Adrenal gland (tissue), 12 donors: ENCODE data around the gene PAIP2B. TPM values are rescaled to one million over a fixed set of nuclear protein-coding genes. Genes with fewer than 3 reads are reported as not detected.

Source experiments
- DNase-seq, 7 donors: peaks; one replicate each; pipeline ENCODE4 v3.0.0-alpha.2; 2019 to 2020
- H3K27ac ChIP-seq, 5 donors: fragments of 200-600 bp; sonication (generic) in 4 of 5; 1 replicate in 3 of 5; 2 replicates in 2 of 5; pipeline versions ENCODE4 v1.5.1 to v1.8.0; 2016 to 2020; ENCODE audit warnings: mild to moderate bottlenecking in 1 of 5
- H3K27me3 ChIP-seq: fragments of 200-600 bp; 2 replicates; pipeline ENCODE4 v1.8.0; 2021
- H3K36me3 ChIP-seq, 2 donors: fragments of 200-600 bp; replicated peaks in 1 of 2; 1 replicate in 1 of 2; 2 replicates in 1 of 2; pipeline versions ENCODE4 v1.5.1 to v1.8.0; 2018 to 2022
- H3K4me1 ChIP-seq, 2 donors: fragments of 200-600 bp; replicated peaks in 1 of 2; 1 replicate in 1 of 2; 2 replicates in 1 of 2; pipeline versions ENCODE4 v1.5.1 to v1.8.0; 2018 to 2021
- H3K4me3 ChIP-seq, 4 donors: fragments of 200-600 bp; sonication (generic) in 3 of 4; one replicate each; pipeline ENCODE4 v1.5.1; 2016 to 2018
- H3K9me3 ChIP-seq, 3 donors: fragments of 200-600 bp; sonication (generic) in 1 of 3; replicated peaks in 1 of 3; 1 replicate in 2 of 3; 2 replicates in 1 of 3; pipeline versions ENCODE4 v1.5.1 to v1.8.0; 2016 to 2021
- POLR2A ChIP-seq, 2 donors: fragments of 450-650 bp; IDR thresholded peaks; one replicate each; pipeline ENCODE4 v1.6.1; 2017; ENCODE audit warnings: antibody characterized with exemption in 2 of 2, mild to moderate bottlenecking in 2 of 2, moderate library complexity in 1 of 2
- WGBS, 4 donors: extraction: QIAGEN DNeasy Blood & Tissue Kit in 2 of 4; methylation state at CpG; one replicate each; pipeline versions ENCODE4 v1.1.5 to v1.1.7; 2013 to 2017; 5-methylcytosine and 5-hydroxymethylcytosine counted together
- intact Hi-C, 2 donors: fragments of 100-400 bp; cut with DNase I; formaldehyde crosslinking; loops; one replicate each; pipeline versions ENCODE4 v1.14.1 to v1.15.0; 2022 to 2023
- polyA plus RNA-seq, 3 donors: library from polyadenylated mRNA; stranded (reverse); fragments of 200-250 nt in 2 of 3; fragments of 350-450 nt in 1 of 3; fragmentation: Illumina TruSeq in 1 of 3; extraction: RNeasy Lipid Tissue Mini Kit (QIAGEN cat#74804) in 1 of 3; gene quantifications; one replicate each; pipeline ENCODE4 v1.2.3, GENCODE V29; 2013 to 2014
- total RNA-seq, 9 donors: library from RNA; depleted of rRNA in 4 of 9; stranded (reverse); fragments of >200 nt in 4 of 9; fragments of 120-200 nt in 1 of 9; fragmentation: NEBNext Ultra II Directional in 1 of 9; extraction: Animal tissue kit (Norgen Biotek cat#: 25700) in 1 of 9; gene quantifications; one replicate each; pipeline versions ENCODE4 v1.1.0 to v1.2.4, GENCODE V29; 2013 to 2023
- TF ChIP-seq, protein P1 (sequence below), 6 experiments: fragments of 450-650 bp in 4 of 6; fragments of 200-600 bp in 2 of 6; sonication (generic) in 1 of 6; IDR thresholded peaks; 1 replicate in 5 of 6; 2 replicates in 1 of 6; pipeline versions ENCODE4 v1.5.1 to v1.8.0; 2016 to 2021; ENCODE audit warnings: antibody characterized with exemption in 6 of 6, mild to moderate bottlenecking in 2 of 6, moderate library complexity in 1 of 6
- donor health status: healthy with polysubstance abuse.
- donor health status: Bipolar disorder and iron deficiency.
- donor health status: DM: yes; HTN: yes; CAD: no.
- donor health status: DM: no; HTN: no; CAD: no.
- donor health status: DM: no; HTN: no; CAD: no.
- donor health status: DM: yes; HTN: yes; CAD: no.

Gene PAIP2B
- total and polyA plus RNA-seq, 12 donors: 0.54 to 5.9 (median 1.7) TPM

GRCh38 chr2:71154279-71154678 is 72.6 kb downstream of the PAIP2B start:
- intact Hi-C loops: no loop called here
- WGBS, 4 donors: 76 to 95% (median 85%) methylated on average over 8 of the region's 8 CpGs

DNA sequence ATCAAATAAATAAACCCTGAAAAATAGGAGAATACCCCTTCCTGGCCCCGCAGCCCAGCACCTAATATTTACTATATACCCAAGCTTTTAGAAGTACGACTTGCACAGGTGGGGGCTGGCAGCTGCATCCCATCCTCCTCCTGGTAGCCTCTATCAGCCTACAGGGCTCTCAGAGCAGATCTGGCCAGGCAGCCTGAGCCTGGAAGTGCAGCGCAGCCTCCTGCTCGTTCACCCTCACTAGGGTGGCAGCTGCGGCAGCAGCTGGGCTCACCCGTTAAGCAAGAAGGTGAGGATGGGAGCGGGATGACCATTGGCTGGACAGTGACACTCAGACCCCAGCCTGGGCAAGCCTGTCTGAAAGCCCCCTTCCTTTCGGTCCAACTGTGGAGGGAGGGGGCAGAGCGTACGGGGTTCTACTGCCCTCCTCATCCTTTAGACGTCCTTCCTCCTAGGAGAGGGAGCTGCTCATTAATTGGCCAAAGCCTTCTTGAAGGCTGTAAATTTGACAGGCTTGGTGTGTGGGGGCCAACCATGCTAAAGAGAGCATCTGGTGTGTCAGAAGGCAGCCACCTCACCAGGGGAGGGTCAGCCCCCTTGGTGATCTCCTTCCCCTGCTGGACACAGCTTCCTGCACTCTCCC is 73.2 kb downstream of the PAIP2B start:
- no peaks in the 10 kb centered on the region for H3K9me3 ChIP-seq
- no peak overlapping the region for H3K27ac ChIP-seq
- no peak for DNase-seq
- intact Hi-C loops: no loop called here
- WGBS, 4 donors: 67 to 74% (median 70%) methylated on average over 6 to 11 of the region's 11 CpGs
- no peak for TF ChIP-seq POLR2A (IDR thresholded peaks at IDR 0.05)
- TF ChIP-seq, protein P1, sequence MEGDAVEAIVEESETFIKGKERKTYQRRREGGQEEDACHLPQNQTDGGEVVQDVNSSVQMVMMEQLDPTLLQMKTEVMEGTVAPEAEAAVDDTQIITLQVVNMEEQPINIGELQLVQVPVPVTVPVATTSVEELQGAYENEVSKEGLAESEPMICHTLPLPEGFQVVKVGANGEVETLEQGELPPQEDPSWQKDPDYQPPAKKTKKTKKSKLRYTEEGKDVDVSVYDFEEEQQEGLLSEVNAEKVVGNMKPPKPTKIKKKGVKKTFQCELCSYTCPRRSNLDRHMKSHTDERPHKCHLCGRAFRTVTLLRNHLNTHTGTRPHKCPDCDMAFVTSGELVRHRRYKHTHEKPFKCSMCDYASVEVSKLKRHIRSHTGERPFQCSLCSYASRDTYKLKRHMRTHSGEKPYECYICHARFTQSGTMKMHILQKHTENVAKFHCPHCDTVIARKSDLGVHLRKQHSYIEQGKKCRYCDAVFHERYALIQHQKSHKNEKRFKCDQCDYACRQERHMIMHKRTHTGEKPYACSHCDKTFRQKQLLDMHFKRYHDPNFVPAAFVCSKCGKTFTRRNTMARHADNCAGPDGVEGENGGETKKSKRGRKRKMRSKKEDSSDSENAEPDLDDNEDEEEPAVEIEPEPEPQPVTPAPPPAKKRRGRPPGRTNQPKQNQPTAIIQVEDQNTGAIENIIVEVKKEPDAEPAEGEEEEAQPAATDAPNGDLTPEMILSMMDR (IDR thresholded peaks at IDR 0.05): no peak
- no peaks in the 10 kb centered on the region for H3K27me3 ChIP-seq
- H3K4me1 ChIP-seq: no peaks in the 10 kb centered on the region
- peaks cover 0 to 17% of the 10 kb centered on the region in 2 donors for H3K36me3 ChIP-seq
- H3K4me3 ChIP-seq: no peak overlapping the region

More at GRCh38 chr2:71154279-71154678, 72.6 kb downstream of the PAIP2B start:
- H3K36me3 ChIP-seq: peaks cover 0 to 12% of the 10 kb centered on the region in 2 donors
- H3K9me3 ChIP-seq: no peaks in the 10 kb centered on the region
- H3K4me3 ChIP-seq: no peak overlapping the region
- H3K27me3 ChIP-seq: no peaks in the 10 kb centered on the region
- DNase-seq: no peak
- TF ChIP-seq, protein P1 (IDR thresholded peaks at IDR 0.05): no peak
- TF ChIP-seq POLR2A (IDR thresholded peaks at IDR 0.05): no peak
- no peaks in the 10 kb centered on the region for H3K4me1 ChIP-seq
- H3K27ac ChIP-seq: no peak overlapping the region

GRCh38 chr2:71151620-71152019 is 75.3 kb downstream of the PAIP2B start:
- H3K9me3 ChIP-seq: no peaks in the 10 kb centered on the region
- TF ChIP-seq POLR2A (IDR thresholded peaks at IDR 0.05): no peak
- TF ChIP-seq, protein P1 (IDR thresholded peaks at IDR 0.05): no peak
- H3K27me3 ChIP-seq: no peaks in the 10 kb centered on the region
- H3K4me1 ChIP-seq: no peaks in the 10 kb centered on the region
- H3K36me3 ChIP-seq: peaks cover 0 to 37% of the 10 kb centered on the region in 2 donors
- intact Hi-C loops: no loop called here
- DNase-seq: no peak
- WGBS, 4 donors: 89 to 100% (median 92%) methylated on average over 1 of the region's 1 CpG
- H3K4me3 ChIP-seq: no peak overlapping the region
- H3K27ac ChIP-seq: no peak overlapping the region

GRCh38 chr2:71150082-71150816 is 76.7 kb downstream of the PAIP2B start:
- Histone ChIP-seq H3K27me3 (no peaks in the 10 kb centered on the region), H3K4me1 (no peaks in the 10 kb centered on the region), H3K36me3 (peaks cover 0 to 51% of the 10 kb centered on the region in 2 donors), H3K9me3 (no peaks in the 10 kb centered on the region), H3K27ac (no peak overlapping the region), H3K4me3 (no peak overlapping the region)
- peak in 3 of 7 donors; percentile 28 to 37 (median 30) for DNase-seq
- intact Hi-C loops: no loop called here
- TF ChIP-seq, protein P1 (IDR thresholded peaks at IDR 0.05): no peak
- no peak for TF ChIP-seq POLR2A (IDR thresholded peaks at IDR 0.05)
- WGBS, 4 donors: 55 to 68% (median 64%) methylated on average over 3 of the region's 3 CpGs
